ENCODE data around the gene PRKCE. TPM values are rescaled to one million over a fixed set of nuclear protein-coding genes. Genes with fewer than 3 reads are reported as not detected.

Gene PRKCE
- polyA plus RNA-seq, 1 of the 3 experiments (the other 2 are of a cell fraction): 16.3 TPM

DNA sequence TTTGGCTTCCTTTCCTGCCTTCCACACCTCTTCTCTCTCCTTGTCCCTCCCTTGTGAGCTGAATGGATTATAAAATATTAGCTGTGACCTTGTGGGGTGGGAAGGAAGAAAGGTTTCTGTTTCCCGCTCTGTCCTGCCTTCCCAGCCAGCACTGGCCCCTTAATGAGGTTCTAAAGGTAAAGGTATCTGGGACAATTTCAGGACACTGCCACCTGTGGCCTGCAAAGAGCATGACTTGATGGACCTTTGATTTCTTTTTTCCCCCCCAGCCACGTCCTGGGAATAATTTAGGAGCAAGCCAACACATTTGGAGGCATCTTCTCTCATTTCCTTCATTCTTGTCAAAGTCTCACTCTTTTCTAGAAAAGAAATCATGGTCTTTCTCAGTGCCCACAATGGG lies 399.0 kb downstream of the PRKCE start:
- 98% methylated on average over 2 of the region's 2 CpGs for WGBS (ENCODE audit: low lambda C conversion rate)
- no peaks in the 10 kb centered on the region for H3K27me3 ChIP-seq (ENCODE audit: insufficient read depth)
- no peaks in the 10 kb centered on the region for H3K9me2 ChIP-seq
- peaks cover 0 to 9% of the 10 kb centered on the region in 2 experiments; a peak in 1 of 4 replicates for H3K4me1 ChIP-seq (ENCODE audit: control insufficient read depth in 1 of 2, insufficient read depth in 2 of 2, low read depth in 1 of 2, low read length in 1 of 2)
- no peak overlapping the region for H3K4me2 ChIP-seq
- H2AFZ ChIP-seq (ENCODE audit: low read depth): no peak overlapping the region
- H3F3A ChIP-seq (replicated peaks; ENCODE audit: insufficient read depth): no peaks in the 10 kb centered on the region
- no peaks in the 10 kb centered on the region for H3K9me3 ChIP-seq
- H3K27ac ChIP-seq (ENCODE audit: low read depth in 2 of 2, low read length in 1 of 2): no peak overlapping the region
- H3K9ac ChIP-seq: no peak overlapping the region
- H4K20me1 ChIP-seq (ENCODE audit: insufficient read depth): no peaks in the 10 kb centered on the region
- no peak for DNase-seq
- H3K4me3 ChIP-seq (ENCODE audit: low read depth in 2 of 2, low read length in 1 of 2): no peak overlapping the region
- ChIA-PET POLR2A (no interaction called here), CTCF (interaction anchor here (0.6 to 9.6 kb wide), 5 partner anchors 11 to 311 kb away, joined by 3 to 72 read pairs (median 10); no protein-coding TSS in a partner anchor)
- no peaks in the 10 kb centered on the region for H3K79me2 ChIP-seq (ENCODE audit: insufficient read depth)
- H3K36me3 ChIP-seq (replicated peaks in 1 of 2; ENCODE audit: control insufficient read depth in 1 of 2, insufficient read depth in 2 of 2, low read length in 1 of 2): peaks cover 0 to 6% of the 10 kb centered on the region in 2 experiments
- TF ChIP-seq, protein P1, sequence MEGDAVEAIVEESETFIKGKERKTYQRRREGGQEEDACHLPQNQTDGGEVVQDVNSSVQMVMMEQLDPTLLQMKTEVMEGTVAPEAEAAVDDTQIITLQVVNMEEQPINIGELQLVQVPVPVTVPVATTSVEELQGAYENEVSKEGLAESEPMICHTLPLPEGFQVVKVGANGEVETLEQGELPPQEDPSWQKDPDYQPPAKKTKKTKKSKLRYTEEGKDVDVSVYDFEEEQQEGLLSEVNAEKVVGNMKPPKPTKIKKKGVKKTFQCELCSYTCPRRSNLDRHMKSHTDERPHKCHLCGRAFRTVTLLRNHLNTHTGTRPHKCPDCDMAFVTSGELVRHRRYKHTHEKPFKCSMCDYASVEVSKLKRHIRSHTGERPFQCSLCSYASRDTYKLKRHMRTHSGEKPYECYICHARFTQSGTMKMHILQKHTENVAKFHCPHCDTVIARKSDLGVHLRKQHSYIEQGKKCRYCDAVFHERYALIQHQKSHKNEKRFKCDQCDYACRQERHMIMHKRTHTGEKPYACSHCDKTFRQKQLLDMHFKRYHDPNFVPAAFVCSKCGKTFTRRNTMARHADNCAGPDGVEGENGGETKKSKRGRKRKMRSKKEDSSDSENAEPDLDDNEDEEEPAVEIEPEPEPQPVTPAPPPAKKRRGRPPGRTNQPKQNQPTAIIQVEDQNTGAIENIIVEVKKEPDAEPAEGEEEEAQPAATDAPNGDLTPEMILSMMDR (IDR thresholded peaks at IDR 0.05): peak; percentile 21; the same call in 1 of the 2 replicates
- no peak for TF ChIP-seq JUND (IDR thresholded peaks at IDR 0.05)

DNA sequence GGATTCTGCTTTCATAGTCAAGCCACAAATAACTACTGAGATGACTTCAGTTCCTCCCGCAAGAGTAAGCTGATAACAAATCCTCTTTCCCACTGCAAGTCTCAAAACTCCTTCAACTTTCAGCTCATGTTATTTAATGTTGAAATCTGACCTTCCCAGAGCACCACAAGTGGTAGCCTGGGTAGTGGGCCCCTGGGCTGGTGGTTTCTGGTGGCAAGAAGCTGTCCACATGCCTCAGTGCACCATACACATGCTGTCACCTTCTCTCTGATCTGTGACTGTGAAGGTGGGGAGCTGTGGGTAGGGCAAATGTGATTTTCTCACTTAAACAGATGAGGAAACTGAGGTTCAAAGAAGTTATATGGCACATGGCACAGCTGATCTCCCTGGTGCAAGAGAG lies 399.6 kb downstream of the PRKCE start:
- H3K27ac ChIP-seq (ENCODE audit: low read depth in 2 of 2, low read length in 1 of 2): no peak overlapping the region

More for the DNA sequence above, 399.6 kb downstream of the PRKCE start:
- POLR2A ChIA-PET: no interaction called here
- no peaks in the 10 kb centered on the region for H3K9me2 ChIP-seq
- H3K9me3 ChIP-seq: no peaks in the 10 kb centered on the region
- H3K4me3 ChIP-seq (ENCODE audit: low read depth in 2 of 2, low read length in 1 of 2): no peak overlapping the region
- H3K36me3 ChIP-seq (replicated peaks in 1 of 2; ENCODE audit: control insufficient read depth in 1 of 2, insufficient read depth in 2 of 2, low read length in 1 of 2): peaks cover 0 to 6% of the 10 kb centered on the region in 2 experiments
- H3K4me1 ChIP-seq (ENCODE audit: control insufficient read depth in 1 of 2, insufficient read depth in 2 of 2, low read depth in 1 of 2, low read length in 1 of 2): peaks cover 0 to 5% of the 10 kb centered on the region in 2 experiments; a peak in 1 of 4 replicates
- WGBS (ENCODE audit: low lambda C conversion rate): 100% methylated on average over 1 of the region's 1 CpG
- no peak overlapping the region for H2AFZ ChIP-seq (ENCODE audit: low read depth)
- TF ChIP-seq, protein P2, sequence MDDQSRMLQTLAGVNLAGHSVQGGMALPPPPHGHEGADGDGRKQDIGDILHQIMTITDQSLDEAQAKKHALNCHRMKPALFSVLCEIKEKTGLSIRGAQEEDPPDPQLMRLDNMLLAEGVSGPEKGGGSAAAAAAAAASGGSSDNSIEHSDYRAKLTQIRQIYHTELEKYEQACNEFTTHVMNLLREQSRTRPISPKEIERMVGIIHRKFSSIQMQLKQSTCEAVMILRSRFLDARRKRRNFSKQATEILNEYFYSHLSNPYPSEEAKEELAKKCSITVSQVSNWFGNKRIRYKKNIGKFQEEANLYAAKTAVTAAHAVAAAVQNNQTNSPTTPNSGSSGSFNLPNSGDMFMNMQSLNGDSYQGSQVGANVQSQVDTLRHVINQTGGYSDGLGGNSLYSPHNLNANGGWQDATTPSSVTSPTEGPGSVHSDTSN (IDR thresholded peaks at IDR 0.05): no peak
- TF ChIP-seq RCOR1 (IDR thresholded peaks at IDR 0.05; ENCODE audit: low read length) (no peak), GABPA (IDR thresholded peaks at IDR 0.05; ENCODE audit: low read depth) (no peak), FOSL2 (IDR thresholded peaks at IDR 0.05; ENCODE audit: borderline replicate concordance, low read depth) (no peak), ELF1 (IDR thresholded peaks at IDR 0.05) (no peak), RXRA (IDR thresholded peaks at IDR 0.05; ENCODE audit: borderline replicate concordance, low read depth) (no peak), FOXM1 (IDR thresholded peaks at IDR 0.05; ENCODE audit: low read depth) (no peak), GATA2 (CRISPR knock-in tag; IDR thresholded peaks at IDR 0.05) (no peak), MXI1 (IDR thresholded peaks at IDR 0.05; ENCODE audit: low read depth, low read length) (no peak), EZH2phosphoT487 (IDR thresholded peaks at IDR 0.05; ENCODE audit: borderline replicate concordance, low read depth) (no peak), NFIC (IDR thresholded peaks at IDR 0.05; ENCODE audit: borderline replicate concordance) (no peak), RFX5 (IDR thresholded peaks at IDR 0.05; ENCODE audit: low read length) (no peak), TEAD4 (IDR thresholded peaks at IDR 0.05; ENCODE audit: borderline replicate concordance, insufficient read depth) (no peak), TCF12 (IDR thresholded peaks at IDR 0.05) (no peak)
- TF ChIP-seq, protein P3, sequence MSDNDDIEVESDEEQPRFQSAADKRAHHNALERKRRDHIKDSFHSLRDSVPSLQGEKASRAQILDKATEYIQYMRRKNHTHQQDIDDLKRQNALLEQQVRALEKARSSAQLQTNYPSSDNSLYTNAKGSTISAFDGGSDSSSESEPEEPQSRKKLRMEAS (IDR thresholded peaks at IDR 0.05; ENCODE audit: low read depth): no peak
- TF ChIP-seq, protein P4, sequence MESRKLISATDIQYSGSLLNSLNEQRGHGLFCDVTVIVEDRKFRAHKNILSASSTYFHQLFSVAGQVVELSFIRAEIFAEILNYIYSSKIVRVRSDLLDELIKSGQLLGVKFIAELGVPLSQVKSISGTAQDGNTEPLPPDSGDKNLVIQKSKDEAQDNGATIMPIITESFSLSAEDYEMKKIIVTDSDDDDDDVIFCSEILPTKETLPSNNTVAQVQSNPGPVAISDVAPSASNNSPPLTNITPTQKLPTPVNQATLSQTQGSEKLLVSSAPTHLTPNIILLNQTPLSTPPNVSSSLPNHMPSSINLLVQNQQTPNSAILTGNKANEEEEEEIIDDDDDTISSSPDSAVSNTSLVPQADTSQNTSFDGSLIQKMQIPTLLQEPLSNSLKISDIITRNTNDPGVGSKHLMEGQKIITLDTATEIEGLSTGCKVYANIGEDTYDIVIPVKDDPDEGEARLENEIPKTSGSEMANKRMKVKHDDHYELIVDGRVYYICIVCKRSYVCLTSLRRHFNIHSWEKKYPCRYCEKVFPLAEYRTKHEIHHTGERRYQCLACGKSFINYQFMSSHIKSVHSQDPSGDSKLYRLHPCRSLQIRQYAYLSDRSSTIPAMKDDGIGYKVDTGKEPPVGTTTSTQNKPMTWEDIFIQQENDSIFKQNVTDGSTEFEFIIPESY (IDR thresholded peaks at IDR 0.05; ENCODE audit: borderline replicate concordance, low read depth): no peak
- no peak overlapping the region for H3K9ac ChIP-seq
- DNase-seq: no peak
- H3F3A ChIP-seq (replicated peaks; ENCODE audit: insufficient read depth): no peaks in the 10 kb centered on the region
- CTCF ChIA-PET: interaction anchor here (0.9 to 9.6 kb wide), 3 partner anchors 12 to 40 kb away, joined by 3 to 72 read pairs (median 15); no protein-coding TSS in a partner anchor
- no peaks in the 10 kb centered on the region for H3K27me3 ChIP-seq (ENCODE audit: insufficient read depth)
- H3K4me2 ChIP-seq: no peak overlapping the region
- no peaks in the 10 kb centered on the region for H4K20me1 ChIP-seq (ENCODE audit: insufficient read depth)
- no peaks in the 10 kb centered on the region for H3K79me2 ChIP-seq (ENCODE audit: insufficient read depth)

Data from SK-N-SH (cell line).